Measurements from ENCODE around the gene CCDC40. TPM values are rescaled to one million over a fixed set of nuclear protein-coding genes. Genes with fewer than 3 reads are reported as not detected.

The CCDC40 gene
- total RNA-seq, 1 donor from 2014 or later, result 3.3 TPM

- DNase-seq, result no peak
Observed at GRCh38 chr17:80142929-80143328, 106.5 kb downstream of the CCDC40 start.

- DNase-seq, result no peak
Observed at GRCh38 chr17:80145076-80146075, 108.9 kb downstream of the CCDC40 start.

DNA sequence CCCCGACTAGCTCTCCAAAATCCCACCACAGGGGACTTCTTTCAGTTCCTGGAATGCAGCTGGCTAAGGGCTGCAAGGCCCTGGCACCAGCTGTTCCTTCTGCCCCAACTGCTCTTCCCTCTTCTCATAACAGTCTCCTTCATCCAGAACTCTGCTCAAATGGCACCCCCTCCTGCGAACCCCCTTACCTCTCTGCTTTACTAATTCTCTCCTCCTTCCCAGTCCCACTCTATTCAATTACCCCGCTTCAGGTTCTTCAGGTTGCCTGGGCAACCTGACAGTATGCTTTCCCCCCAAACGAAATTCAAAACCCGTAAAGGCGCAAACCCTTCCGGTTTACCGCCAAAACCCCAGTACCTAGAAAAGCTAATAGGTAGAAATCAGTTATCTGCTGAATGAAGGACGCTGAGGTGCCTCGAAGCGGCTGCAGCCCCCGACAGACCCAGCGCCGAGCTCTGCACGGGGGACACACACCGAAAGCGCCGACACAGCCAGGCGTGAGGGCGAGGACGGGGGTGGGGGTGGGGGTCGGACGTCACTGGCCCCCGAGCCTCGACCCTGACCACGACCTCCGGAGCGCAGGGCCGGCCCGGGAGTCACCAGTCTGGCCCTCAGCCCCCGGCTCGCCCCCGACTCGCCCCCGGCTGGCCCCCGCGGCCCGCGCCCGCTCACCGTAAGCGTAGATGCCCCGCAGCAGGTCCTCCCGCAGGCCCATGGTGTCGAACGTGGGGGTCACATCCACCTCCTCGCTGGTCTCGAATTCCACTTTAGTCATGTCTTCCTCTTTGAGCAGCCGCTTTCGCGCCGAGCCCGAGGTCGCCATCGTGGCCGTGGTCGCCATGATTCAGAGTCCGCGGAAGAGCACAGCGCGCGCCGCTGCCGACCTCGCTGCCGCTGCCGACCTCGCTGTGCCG is 109.9 kb downstream of the CCDC40 start:
- no peak for DNase-seq

DNA sequence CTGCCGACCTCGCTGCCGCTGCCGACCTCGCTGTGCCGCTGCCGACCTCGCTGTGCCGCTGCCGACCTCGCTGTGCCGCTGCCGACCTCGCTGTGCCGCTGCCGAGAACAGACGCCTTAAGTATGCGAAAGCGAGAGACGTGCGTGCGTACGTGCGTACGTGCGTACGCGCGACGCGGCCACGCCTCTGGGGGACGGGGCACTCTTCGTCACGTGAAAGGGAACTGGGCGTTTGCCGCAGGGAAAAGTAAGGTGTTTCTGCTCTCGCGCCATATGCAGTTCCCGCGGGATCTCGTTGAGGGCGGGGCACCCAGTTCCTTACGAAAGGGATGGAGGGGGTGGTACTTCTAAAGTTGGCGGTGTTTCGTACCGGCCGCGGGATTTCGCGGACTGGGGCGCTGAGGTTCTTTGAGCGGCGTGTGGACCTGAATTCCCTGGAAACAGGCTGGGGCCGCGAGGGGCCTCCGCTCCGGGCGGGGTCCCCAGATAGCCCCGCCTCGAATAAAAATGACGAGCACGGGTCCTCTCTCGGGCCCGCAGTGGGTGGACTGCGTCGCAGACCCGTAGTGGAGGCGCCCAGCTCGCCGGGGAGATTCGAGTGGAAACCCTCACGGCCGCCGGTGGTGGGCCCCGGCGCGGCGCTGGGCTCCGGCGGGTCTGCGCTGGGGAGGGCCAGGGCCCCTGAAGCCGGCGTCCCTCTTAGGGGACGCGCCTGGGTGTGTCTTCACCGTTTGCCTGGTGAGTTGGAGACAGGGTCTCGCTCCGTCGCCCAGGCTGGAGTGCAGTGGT is 110.8 kb downstream of the CCDC40 start, which contains the start of gene EIF4A3:
Gene EIF4A3, minus strand, starts transcription at position 94 of the 788 bp plus-strand sequence. CDS start 167 bp downstream, outside the sequence.
- DNase-seq, result peak; percentile 99

Small RNA genes within 50 kb of the gene (small RNA-seq; reads per million reads assigned to genes)
- gene AC087741.2 (ENCODE audit: low replicate concordance) (not detected), gene MIR1268B (ENCODE audit: low replicate concordance) (not detected)

Other genes with a start within 250 kb of the CCDC40 start
- gene CBX8, start 239.6 kb upstream of the CCDC40 start, total RNA-seq, result 3.4 TPM
- 13.7 TPM for gene CBX4, start 197.2 kb upstream of the CCDC40 start, total RNA-seq
- gene TBC1D16, start 770 bp upstream of the CCDC40 start, total RNA-seq, result 18.3 TPM
- 12.0 TPM for gene GAA, start 64.9 kb downstream of the CCDC40 start, total RNA-seq
- gene EIF4A3, start 110.5 kb downstream of the CCDC40 start, total RNA-seq, result 60.4 TPM
- 7.3 TPM for gene CARD14, start 133.4 kb downstream of the CCDC40 start, total RNA-seq
- 9.9 TPM for gene SGSH, start 183.7 kb downstream of the CCDC40 start, total RNA-seq
- 6.4 TPM for gene SLC26A11, start 183.8 kb downstream of the CCDC40 start, total RNA-seq
- gene RNF213, start 224.2 kb downstream of the CCDC40 start, total RNA-seq, result 59.0 TPM